ENCODE results near the gene DLX3.
"Not testable (repeated sequence)": the region's sequence is repeated elsewhere in the genome, so short reads cannot be mapped to it uniquely, and the experiment has no call there.

Gene DLX3
- 0 to 0.18 (median 0) reads per million in 3 experiments for total RNA-seq

DNA sequence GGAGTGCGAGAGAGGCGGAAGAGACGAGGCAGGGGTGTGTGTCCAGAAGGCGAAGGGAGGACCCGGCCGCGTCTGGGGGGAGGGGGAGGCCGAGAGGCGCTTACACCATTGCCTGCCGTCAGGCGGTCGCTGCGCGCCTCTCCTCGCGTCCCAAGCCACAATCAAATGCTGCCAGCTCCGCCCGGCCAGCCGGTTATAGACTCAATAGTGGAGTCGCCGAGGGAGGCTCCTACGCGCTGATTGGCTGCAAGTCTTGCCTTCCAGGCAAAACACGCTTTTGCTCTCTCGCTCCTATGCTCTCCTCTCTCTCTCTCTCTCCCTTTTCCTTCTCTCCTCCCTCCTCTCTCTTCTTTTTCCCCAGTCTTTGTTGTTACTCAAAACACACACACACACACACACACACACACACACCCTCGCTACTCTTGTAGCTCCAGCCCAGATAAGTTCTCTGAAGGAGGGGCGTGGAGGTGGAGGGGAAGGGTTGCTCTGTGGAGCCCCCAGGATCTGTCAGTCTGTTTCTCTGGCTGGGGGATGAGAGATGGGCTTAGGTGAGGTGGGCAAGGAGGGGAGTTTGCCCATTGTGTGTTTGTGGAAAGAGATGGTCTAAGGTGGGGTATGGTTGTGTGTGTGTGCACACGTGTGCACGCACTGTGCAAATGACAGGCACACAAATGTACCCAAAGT is at the start of gene DLX3:
DLX3 (minus strand) TSS at position 170 of the 684 bp plus-strand sequence. CDS start 226 bp downstream, outside the sequence.
- DNase-seq, result no peak

DNA sequence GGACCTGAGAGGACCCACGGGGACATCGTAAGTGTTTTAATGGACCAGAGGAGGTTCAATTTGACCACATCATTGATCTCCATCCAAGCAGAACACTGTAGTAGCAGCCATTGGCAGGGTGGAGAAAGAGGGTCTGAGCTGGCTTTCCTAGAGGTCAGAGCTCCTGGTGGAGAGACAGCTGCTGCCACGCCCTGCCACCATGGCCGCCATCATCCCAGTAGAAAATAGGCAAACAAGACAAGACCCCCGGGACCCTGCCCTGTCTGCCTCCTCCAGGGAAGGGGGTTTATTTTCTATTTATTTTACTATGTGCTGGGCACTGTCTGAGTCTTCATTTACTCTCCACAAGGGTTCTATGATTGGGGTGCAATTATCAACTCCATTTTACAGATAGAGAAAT is 49.5 kb upstream of the DLX3 start:
- DNase-seq, result no peak

DNA sequence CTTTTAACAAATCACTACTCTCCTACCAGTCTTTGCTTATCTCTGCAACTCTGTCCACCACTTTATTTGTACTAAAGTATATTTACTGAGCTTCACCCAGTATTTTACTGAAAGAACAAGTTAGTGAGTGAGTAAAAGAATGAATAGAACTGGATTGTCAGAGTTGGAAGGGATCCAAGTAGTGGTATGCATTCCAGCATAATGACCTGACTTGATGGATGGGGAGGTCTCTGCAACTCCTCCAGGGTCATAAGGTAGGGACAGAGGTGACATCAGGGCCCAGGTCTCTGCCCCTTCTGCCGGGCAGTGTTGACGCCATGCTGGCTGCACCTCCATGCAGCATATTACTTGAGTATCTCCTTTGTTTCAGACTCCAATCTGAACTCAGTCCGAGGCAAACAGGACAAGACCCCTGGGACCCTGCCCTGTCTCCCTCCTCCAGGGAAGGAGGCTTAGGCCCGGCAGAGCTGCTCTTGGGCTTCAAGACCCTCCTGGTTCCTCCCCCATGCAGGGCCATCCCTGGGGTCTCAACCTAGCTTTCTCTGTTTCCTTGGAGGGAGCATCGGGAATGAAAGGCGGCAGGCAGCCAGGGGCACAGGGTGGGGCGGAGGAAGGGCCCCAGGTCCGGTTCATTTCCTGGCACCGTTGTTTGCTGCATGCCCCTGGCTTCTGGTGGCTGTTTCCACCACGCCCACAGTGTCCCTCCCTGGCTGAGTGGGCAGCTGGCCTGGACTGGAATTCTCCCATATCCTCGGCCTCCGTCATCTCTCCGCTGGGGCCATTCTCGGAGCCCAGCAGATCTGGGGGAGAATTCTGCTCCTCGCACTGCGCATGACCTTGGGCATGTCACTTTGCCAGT is 48.5 kb upstream of the DLX3 start:
- no peak for DNase-seq

DNA sequence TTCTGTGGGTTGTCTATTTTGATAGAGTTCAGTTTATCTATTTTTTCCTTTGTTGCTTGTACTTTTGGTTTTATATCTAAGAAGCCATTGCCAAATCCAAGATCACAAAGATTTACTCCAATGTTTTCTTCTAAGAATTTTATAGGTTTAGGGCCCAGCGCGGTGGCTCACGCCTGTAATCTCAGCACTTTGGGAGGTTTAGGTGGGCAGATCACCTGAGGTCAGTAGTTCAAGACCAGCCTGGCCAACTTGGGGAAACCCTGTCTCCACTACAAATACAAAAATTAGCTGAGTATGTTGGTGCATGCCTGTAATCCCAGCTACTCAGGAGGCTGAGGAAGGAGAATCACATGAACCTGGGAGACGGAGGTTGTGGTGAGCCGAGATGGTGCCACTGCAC is 47.2 kb upstream of the DLX3 start:
- no peak for DNase-seq

DNA sequence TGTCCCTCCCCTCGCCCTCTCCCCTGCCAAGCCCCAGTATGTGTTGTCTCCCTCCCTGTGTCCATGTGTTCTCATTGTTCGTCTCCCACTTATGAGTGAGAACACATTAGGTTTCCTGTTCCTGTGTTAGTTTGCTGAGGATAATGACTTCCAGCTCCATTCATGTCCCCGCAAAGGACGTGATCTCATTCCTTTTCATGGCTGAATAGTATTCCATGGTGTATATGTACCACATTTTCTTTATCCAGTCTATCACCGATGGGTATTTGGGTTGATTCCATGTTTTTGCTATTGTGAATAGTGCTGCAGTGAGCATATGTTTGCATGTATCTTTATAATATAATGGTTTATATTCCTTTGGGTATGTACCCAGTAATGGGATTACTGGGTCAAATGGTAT is 45.5 kb upstream of the DLX3 start:
- DNase-seq, result not testable (repeated sequence)

DNA sequence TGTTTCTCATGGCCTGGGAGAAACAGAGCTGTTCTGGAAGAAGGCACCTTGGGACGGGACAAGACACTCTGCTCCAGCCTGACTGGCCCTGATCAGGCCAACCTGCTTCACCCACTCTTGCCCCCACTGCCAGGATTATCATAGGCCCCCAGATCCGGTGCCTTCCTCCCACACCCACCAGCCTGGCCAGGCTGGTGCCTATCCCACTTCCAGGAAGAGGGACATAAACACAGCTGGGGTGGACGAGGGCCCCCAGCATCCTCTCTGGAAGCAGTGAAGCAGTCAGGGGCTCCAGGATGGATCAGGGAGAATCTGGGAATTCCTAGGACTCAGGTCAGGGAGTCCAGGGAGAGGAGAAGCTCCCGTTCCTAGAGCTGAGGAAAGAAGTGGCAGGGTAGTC is 44.0 kb upstream of the DLX3 start:
- no peak for DNase-seq

DNA sequence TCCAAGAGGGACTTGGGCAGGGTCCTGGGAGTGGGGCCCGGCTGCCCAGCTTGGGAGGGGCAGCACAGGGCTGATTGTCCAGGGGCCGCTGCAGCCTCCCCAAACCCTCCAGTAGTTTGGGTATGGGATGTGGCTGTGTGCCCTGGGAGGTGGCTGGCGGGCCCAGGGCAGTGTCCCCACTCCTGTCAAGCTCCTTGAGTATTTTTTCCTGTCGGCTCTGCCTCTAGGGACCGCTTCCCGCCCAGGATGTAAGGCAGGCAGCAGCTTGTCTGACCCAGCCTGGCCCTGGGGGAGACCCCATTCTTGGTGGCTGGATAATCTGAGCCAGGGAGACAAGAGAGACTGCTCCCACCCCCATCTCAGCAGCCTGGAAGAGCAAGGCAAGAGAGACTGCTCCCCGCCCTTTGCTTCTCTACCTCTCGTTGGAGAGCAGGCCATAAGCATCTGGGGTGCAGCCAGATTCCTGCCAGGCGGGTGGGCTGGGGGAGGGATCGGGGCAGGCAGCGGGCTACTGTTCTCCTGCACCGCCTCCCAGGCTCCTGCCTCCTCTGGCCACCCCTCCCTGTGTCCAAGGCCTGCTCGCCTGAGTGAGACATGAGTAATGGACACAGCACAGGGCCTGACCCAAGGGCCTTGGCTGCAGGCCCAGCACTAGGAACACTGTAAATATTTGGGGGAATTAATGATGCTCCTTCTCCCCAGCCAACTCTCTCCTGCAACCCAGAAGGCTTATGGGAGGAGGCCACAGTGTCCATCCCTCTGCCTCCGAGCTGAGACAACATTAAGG is 42.5 kb upstream of the DLX3 start:
- DNase-seq, result no peak

DNA sequence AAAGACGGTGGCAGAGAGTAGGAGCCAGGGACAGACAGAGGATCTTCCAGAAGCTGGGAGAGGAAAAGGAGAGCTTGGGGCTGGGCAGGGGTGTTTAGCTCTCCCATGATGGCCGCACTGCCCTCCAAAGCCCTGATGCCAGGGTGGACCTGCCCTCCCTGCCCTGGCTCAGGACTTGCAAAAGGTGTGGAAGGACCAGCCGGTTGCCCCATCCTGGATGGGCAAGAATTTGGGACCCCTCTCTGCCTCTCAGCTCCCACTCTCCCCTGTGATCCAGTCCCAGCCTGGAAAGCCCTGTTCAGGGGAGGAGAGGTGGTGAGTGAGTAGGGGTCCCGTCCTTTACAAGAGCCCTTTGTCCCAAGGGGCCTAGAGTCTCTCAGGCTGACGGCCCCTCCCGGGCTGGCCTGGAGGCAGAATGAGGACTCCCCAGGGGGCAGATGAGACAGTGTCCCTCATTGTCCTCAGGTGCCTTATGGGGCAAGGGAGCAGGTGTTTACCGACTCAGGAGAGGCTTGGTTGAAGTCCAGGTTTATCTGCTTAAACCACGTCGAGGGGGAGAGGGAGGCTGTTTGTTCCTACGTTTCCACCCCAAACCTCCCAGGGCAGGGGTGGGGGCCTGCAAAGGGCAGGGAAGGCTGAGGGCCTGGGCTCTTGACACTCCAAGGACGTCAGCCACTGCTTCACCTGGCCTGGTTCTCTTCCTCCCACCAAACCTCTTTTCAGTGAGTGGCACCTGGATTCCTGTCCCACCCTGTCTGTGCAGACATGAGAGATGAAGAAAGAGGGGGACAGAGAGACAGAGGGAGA is 41.6 kb upstream of the DLX3 start:
- no peak for DNase-seq

DNA sequence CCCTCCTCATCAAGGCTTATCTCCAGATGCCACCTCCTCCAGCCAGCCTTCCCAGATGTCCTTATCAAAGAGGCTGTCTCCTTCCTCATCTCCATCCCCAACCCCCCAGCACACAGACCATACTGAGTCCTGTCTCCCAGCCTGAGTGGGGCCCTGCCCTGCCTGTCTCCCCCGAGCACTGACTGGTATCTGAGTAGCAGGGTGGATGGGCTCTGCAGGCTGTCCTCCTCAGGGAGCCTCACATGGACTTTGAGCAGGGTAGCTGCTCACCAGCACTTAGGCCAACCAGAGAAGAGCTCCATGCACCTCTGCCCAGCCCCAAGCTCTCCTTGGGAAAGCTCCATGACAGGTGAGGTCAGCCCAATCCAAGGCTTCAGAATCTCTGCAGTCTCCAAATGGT is 40.9 kb upstream of the DLX3 start:
- no peak for DNase-seq

DNA sequence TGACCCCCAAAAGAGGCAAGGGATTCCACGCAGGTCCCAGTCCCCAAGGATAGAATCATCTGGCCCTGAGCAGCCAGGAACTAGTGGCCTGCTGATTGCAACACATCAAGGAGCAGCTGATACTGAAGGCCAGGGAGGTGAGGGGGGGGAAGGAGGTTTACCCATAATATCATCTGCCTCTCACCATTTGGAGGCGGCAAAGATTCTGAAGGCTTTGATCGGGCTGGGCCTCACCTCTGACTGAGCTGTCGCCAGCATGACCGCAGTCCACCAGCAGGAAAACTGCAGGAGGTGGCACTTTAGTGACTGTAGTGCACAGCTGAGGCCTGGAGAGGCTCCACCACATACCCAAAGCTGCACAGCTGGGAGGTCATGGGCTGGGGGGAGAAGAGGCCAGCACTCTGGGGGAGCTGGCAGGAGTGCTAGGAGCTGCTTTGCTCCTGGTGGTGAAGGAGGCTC is 40.4 kb upstream of the DLX3 start:
- no peak for DNase-seq

DNA sequence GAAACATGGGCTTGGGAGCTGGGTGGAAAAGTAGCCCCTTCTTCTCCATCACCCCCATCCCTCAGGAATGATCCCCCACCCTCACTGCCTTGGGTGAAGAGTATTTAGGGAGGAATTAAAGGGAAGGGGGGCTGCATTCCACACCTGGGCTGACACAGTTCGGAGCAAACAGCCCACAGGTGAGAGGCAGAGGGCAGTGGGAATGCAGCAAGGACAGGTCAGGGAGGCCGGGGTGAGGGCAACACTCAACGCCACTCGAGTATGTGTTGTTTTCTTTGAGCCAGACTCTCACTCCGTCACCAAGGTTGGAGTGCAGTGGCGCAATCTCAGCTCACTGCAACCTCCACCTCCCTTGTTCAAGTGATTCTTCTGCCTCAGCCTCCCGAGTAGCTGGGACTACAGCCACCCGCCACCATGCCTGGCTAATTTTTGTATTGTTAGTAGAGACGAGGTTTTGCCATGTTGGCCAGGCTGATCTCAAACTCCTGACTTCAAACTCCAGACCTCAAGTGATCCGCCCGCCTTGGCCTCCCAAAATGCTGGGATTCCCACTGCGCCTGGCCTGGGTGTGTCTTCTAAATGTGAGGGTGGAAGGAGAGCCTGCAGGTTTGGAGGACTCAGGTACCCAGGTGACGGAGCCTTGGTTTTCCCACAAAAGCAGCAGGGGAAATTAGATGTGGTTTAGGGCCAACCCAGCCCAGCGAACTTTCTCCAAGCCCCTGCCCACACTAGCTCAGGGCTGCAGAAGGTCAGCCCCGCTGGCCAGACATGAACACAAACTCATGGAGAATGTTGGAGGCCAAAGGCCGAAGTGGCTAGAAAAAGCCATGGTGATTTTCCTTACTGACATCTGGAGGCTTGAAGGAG is 39.7 kb upstream of the DLX3 start:
- no peak for DNase-seq

DNA sequence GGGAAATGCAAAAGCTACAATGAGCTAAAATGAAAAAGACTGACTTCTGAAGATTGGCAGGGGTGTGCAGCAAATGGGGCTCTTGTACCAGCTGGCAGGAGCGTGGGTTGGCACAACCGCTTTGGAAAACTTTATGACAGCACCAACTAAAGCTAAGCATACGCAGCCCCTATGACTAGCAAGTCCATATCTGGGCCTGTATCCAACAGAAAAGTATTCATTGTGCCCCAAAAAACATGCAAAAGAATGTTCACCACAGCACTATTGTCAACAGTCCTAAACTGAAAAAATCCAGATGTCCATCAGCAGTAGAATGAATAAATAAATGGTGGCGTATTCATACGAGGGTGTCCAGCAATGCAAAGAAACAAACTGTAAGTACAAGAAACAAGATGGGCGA is 38.3 kb upstream of the DLX3 start:
- no peak for DNase-seq

DNA sequence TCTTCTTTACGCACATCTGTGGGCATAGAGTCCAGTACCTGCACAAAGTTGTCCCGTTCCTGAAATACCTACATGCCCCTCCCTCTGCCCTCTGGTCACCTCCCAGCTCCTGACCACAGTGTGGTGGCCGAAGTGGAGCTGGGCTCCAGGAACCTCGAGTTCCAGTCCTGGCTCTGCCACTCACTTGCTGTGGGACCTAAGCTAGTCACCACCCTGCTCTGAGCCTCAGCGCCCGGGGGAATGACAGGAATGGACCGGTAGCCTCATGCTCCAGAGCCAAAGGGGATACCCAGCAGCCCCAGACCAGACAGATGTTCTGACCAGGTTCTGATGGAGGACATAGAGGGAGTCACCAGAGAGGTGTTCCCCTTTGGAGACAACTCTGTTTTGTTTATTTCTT is 34.2 kb upstream of the DLX3 start:
- no peak for DNase-seq

DNA sequence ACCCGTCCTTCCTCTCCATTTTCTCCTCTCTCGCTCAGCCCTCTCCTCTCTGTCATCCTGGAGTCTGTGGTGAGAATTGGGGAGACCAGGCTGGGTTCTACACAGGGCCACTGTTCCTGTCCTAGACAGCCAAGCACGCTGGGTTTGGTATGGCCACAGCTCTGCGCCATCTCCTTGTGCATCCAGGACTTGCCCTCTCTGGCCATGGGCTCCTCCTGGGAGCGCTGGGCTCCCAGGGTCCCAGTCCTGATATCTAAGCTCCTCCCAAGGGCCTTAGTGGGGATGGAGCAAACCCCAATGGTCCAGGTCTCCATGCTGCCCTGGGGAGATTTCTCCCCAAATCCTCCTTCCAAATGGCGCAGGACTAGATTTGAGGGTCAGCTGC is 33.7 kb upstream of the DLX3 start:
- DNase-seq, result no peak

DNA sequence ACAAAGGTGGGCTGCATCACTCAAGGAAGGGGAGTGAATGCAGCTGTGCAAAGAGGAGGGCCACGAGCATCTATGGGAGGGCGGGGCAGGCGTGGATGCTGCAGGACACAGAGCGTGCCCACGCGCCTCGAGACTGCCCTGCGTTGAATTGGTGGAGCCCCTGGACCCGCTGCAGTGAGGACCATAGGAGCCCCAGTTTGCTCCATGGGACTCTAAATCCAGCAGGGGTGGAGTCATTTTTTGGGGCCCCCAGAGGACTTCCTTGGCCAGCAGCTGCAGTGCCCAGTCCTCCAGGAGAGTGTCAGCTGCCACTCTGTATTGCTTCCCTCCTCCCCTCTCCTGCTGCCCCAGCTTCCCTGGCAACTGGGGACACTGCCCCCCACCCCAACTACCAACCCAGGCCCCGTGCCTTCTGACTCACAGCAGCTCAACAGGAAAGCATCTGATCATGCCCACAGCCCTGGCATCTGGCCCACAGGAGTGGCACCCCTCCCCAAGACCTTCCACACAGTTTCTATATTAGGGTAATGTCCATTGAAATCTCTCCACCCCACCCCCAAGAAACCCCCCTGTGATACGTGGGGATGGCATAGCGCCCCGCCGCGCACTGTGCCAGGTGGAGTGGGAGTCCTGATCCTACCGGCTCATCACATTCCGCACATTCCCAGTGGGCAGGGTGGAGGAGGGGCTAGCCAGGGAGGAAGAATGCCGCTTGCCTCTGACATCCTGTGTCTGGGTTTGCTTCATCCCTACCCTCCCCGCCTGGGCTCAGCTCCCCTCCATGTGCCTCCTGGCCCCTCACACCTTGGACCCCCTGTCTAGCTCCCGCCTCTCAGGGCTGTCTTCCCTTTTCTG is 33.1 kb upstream of the DLX3 start:
- DNase-seq, result no peak

DNA sequence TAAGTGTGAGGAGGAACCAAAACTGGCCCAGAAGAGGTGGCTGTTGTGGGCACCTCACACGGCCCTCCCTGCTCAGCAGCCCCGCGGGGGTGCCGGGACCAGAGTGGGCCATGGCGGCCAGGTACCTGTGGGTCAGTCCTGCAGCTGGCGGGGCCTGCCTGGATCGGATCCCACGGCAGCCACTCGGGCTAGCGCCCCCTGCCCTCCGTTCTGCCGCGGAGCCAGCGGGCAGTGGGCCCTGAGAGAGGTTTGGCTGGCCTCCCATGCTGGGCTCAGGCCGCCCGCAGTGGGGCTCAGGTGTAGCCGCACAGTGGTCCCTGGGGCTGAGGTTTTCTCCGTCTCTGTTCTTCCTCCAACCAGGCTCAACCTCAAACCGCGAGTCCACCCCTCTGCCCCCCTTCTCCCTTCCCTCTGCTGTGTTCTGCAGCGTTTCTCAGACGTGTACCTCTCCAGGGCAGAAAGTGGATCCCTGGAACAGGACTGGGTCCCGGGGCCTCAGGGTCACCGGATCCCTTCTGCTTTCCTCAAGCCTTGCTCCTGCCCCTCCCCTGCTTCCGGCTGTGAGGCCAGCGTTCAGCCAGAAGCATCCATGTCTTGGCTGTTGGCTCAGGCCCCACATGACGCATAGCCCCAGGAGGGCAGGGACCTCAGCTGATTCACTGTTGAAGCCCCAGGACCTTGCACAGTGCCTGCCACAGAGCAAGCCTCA is 32.3 kb upstream of the DLX3 start:
- DNase-seq, result no peak

DNA sequence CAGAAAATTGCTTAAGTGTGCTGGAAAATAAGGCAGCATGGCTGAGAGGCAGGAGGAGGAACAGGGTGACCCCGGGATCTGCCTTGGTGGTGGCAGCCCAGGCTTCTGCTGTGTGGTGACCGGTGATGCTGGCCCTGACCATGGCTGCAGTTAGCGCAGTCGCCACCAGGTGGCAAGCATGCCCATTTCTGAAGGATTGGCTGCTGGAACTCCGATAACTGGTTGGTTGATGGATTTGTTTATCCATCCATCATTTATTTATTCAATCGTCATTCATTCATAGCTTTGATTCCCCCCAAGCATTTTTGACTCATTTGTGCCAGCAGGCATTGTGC is 31.8 kb upstream of the DLX3 start:
- DNase-seq, result peak; percentile 65

DNA sequence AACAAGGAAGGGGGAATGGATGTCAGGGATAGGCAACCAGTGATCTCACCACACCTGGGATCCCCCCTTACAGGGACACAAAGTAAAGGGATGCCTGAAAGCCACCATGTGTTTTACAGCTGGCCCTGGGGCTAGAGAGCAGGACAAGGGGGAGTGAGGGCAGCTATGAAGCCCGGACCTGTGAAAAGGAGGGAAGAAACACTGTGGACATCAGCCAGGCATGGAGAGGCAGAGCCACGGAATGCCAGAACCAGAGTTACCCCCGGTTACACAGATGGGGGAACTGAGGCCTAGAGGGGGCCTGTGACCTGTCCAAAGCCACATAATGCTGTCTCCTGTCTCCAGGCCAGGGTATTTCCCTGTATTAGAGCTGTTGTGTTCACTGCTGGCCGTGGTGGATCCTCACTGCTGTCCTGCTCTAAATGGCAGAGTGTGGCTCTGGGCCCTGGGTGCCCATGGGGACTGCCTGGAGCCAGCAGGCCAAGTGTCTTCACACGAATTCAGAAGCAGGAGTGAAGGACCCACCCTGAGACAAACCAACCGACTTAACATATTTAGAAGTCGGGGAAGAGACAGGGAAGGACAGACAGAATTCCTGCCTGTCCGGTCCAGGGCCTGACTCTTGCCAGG is 31.1 kb upstream of the DLX3 start:
- no peak for DNase-seq

DNA sequence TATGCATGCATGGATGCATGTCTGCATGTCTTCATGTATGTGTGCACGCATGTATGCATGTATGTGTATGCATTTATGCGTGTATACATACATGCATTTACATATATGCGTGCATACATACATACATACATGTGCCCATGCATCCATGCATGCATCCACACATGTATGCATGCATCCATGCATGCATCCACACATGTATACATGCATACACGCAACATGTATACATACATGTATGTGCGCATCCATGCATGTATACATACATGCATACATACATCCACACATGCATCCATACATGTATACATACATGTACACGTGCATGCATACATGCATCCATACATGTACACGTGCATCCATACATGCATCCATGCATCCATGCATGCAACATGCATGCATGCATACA is 29.8 kb upstream of the DLX3 start:
- no peak for DNase-seq

DNA sequence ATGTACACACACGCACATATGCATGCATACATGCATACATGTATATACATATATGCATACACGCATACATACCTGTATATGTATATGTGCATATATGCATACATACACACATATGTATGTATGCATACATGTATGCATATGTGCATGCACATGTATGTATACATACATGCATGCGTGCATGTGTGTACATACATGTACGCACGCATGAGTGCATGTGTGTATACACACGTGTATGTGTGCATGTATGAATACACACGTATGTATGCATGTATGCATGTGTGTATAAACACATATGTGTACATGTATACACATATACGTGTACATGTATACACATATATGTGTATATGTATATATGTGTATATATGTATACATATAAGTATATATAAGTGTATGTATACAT is 28.5 kb upstream of the DLX3 start:
- no peak for DNase-seq
